ENCODE measurements around the gene RNF39. TPM values are rescaled to one million over a fixed set of nuclear protein-coding genes. Genes with fewer than 3 reads are reported as not detected.

RNF39 gene
- total RNA-seq, 1 donor, result not detected

GRCh38 chr6:30060606-30061091 lies 14.9 kb downstream of the RNF39 start:
- peak overlapping the region; percentile 95 for H3K27ac ChIP-seq (ENCODE audit: low read depth, low read length)
- H3K9me3 ChIP-seq (ENCODE audit: low read depth, low read length), result no peaks in the 10 kb centered on the region
- H3K4me2 ChIP-seq (ENCODE audit: insufficient read depth, low read length), result peak overlapping the region; percentile 99
- no peak for TF ChIP-seq CTCF (IDR thresholded peaks at IDR 0.05; ENCODE audit: extremely low read depth, low read depth, low read length)
- no peak for DNase-seq (ENCODE audit: insufficient read length, low spot score, missing footprints)
- peak overlapping the region; percentile 94 for H3K4me3 ChIP-seq (ENCODE audit: insufficient read depth, low read length)
- H4K20me1 ChIP-seq (ENCODE audit: insufficient read depth, low read length), result no peaks in the 10 kb centered on the region
- peaks cover 15% of the 10 kb centered on the region for H3K36me3 ChIP-seq (ENCODE audit: insufficient read depth, low read length)
- peak overlapping the region; percentile 99 for H2AFZ ChIP-seq (ENCODE audit: low read length)
- peaks cover 20% of the 10 kb centered on the region for H3K4me1 ChIP-seq (ENCODE audit: insufficient read depth, low read length)
- no peaks in the 10 kb centered on the region for H3K27me3 ChIP-seq (ENCODE audit: insufficient read depth, low read length)
- H3K79me2 ChIP-seq (ENCODE audit: insufficient read depth, low read length), result peaks cover 31% of the 10 kb centered on the region

GRCh38 chr6:30055513-30055912 lies 20.1 kb downstream of the RNF39 start:
- Histone ChIP-seq H4K20me1 (ENCODE audit: insufficient read depth, low read length) (no peaks in the 10 kb centered on the region), H3K4me2 (ENCODE audit: insufficient read depth, low read length) (no peak overlapping the region), H3K9me3 (ENCODE audit: low read depth, low read length) (no peaks in the 10 kb centered on the region), H3K79me2 (ENCODE audit: insufficient read depth, low read length) (peaks cover 6% of the 10 kb centered on the region), H3K27me3 (ENCODE audit: insufficient read depth, low read length) (no peaks in the 10 kb centered on the region), H3K4me1 (ENCODE audit: insufficient read depth, low read length) (peaks cover 9% of the 10 kb centered on the region), H2AFZ (ENCODE audit: low read length) (no peak overlapping the region), H3K27ac (ENCODE audit: low read depth, low read length) (no peak overlapping the region), H3K4me3 (ENCODE audit: insufficient read depth, low read length) (no peak overlapping the region), H3K36me3 (ENCODE audit: insufficient read depth, low read length) (peaks cover 4% of the 10 kb centered on the region)
- no peak for DNase-seq (ENCODE audit: insufficient read length, low spot score, missing footprints)
- no peak for TF ChIP-seq CTCF (IDR thresholded peaks at IDR 0.05; ENCODE audit: extremely low read depth, low read depth, low read length)

- Histone ChIP-seq H3K27ac (ENCODE audit: low read depth, low read length) (no peak overlapping the region), H3K4me2 (ENCODE audit: insufficient read depth, low read length) (no peak overlapping the region), H3K4me1 (ENCODE audit: insufficient read depth, low read length) (no peaks in the 10 kb centered on the region), H2AFZ (ENCODE audit: low read length) (no peak overlapping the region), H3K79me2 (ENCODE audit: insufficient read depth, low read length) (no peaks in the 10 kb centered on the region), H3K36me3 (ENCODE audit: insufficient read depth, low read length) (peaks cover 4% of the 10 kb centered on the region), H3K9me3 (ENCODE audit: low read depth, low read length) (no peaks in the 10 kb centered on the region), H4K20me1 (ENCODE audit: insufficient read depth, low read length) (no peaks in the 10 kb centered on the region), H3K4me3 (ENCODE audit: insufficient read depth, low read length) (no peak overlapping the region), H3K27me3 (ENCODE audit: insufficient read depth, low read length) (no peaks in the 10 kb centered on the region)
- no peak for DNase-seq (ENCODE audit: insufficient read length, low spot score, missing footprints)
- TF ChIP-seq CTCF (IDR thresholded peaks at IDR 0.05; ENCODE audit: extremely low read depth, low read depth, low read length), result no peak
These were observed 21.9 kb downstream of the RNF39 start for GRCh38 chr6:30053682-30054081.

- Histone ChIP-seq H3K27ac (ENCODE audit: low read depth, low read length) (no peak overlapping the region), H3K4me3 (ENCODE audit: insufficient read depth, low read length) (no peak overlapping the region), H3K4me2 (ENCODE audit: insufficient read depth, low read length) (no peak overlapping the region), H3K36me3 (ENCODE audit: insufficient read depth, low read length) (no peaks in the 10 kb centered on the region), H3K79me2 (ENCODE audit: insufficient read depth, low read length) (no peaks in the 10 kb centered on the region), H4K20me1 (ENCODE audit: insufficient read depth, low read length) (no peaks in the 10 kb centered on the region), H3K27me3 (ENCODE audit: insufficient read depth, low read length) (no peaks in the 10 kb centered on the region), H2AFZ (ENCODE audit: low read length) (no peak overlapping the region), H3K4me1 (ENCODE audit: insufficient read depth, low read length) (peaks cover 6% of the 10 kb centered on the region), H3K9me3 (ENCODE audit: low read depth, low read length) (no peaks in the 10 kb centered on the region)
- DNase-seq (ENCODE audit: insufficient read length, low spot score, missing footprints), result no peak
- TF ChIP-seq CTCF (IDR thresholded peaks at IDR 0.05; ENCODE audit: extremely low read depth, low read depth, low read length), result no peak
These were observed 28.3 kb downstream of the RNF39 start for GRCh38 chr6:30047220-30047619.

Data from osteoblast (primary cell).